Measurements from ENCODE around the gene APBA1. TPM values are rescaled to one million over a fixed set of nuclear protein-coding genes. Genes with fewer than 3 reads are reported as not detected.

Gene APBA1
- total RNA-seq, 4 donors from 2014 or later: 3.6 to 11.7 (median 8.0) TPM

- Histone ChIP-seq H3K4me1 (no peaks in the 10 kb centered on the region), H3K9me3 (no peaks in the 10 kb centered on the region), H3K36me3 (no peaks in the 10 kb centered on the region), H3K27me3 (no peaks in the 10 kb centered on the region), H3K4me3 (no peak overlapping the region), H3K27ac (no peak overlapping the region)
- intact Hi-C loops (cut with DNase I; ENCODE audit: low total_unique reads): no loop called here
- no peak for TF ChIP-seq CTCF (IDR thresholded peaks at IDR 0.05)
- no peak for TF ChIP-seq POLR2A (IDR thresholded peaks at IDR 0.05)
- no peak for DNase-seq
Observed at GRCh38 chr9:69573651-69574050, 98.5 kb downstream of the APBA1 start.

GRCh38 chr9:69572611-69573010, 99.6 kb downstream of the APBA1 start:
- H3K36me3 ChIP-seq: no peaks in the 10 kb centered on the region
- DNase-seq: no peak
- intact Hi-C loops (cut with DNase I; ENCODE audit: low total_unique reads): no loop called here
- no peaks in the 10 kb centered on the region for H3K4me1 ChIP-seq
- H3K27ac ChIP-seq: no peak overlapping the region
- no peak overlapping the region for H3K4me3 ChIP-seq
- H3K9me3 ChIP-seq: no peaks in the 10 kb centered on the region
- no peaks in the 10 kb centered on the region for H3K27me3 ChIP-seq
- TF ChIP-seq POLR2A (IDR thresholded peaks at IDR 0.05) (no peak), CTCF (IDR thresholded peaks at IDR 0.05) (no peak)

- TF ChIP-seq POLR2A (IDR thresholded peaks at IDR 0.05) (no peak), CTCF (IDR thresholded peaks at IDR 0.05) (no peak)
- Histone ChIP-seq H3K9me3 (no peaks in the 10 kb centered on the region), H3K36me3 (no peaks in the 10 kb centered on the region), H3K27me3 (no peaks in the 10 kb centered on the region), H3K4me3 (no peak overlapping the region), H3K4me1 (no peaks in the 10 kb centered on the region), H3K27ac (no peak overlapping the region)
- DNase-seq: no peak
- intact Hi-C loops (cut with DNase I; ENCODE audit: low total_unique reads): no loop called here
Observed at GRCh38 chr9:69571032-69571431, 101.1 kb downstream of the APBA1 start.

- DNase-seq: no peak
- Histone ChIP-seq H3K27ac (no peak overlapping the region), H3K27me3 (no peaks in the 10 kb centered on the region), H3K4me3 (no peak overlapping the region), H3K9me3 (no peaks in the 10 kb centered on the region), H3K4me1 (no peaks in the 10 kb centered on the region), H3K36me3 (no peaks in the 10 kb centered on the region)
- intact Hi-C loops (cut with DNase I; ENCODE audit: low total_unique reads): no loop called here
- no peak for TF ChIP-seq POLR2A (IDR thresholded peaks at IDR 0.05)
- no peak for TF ChIP-seq CTCF (IDR thresholded peaks at IDR 0.05)
Observed at GRCh38 chr9:69569738-69570451, 102.3 kb downstream of the APBA1 start.

GRCh38 chr9:69564557-69564956, 107.6 kb downstream of the APBA1 start:
- Histone ChIP-seq H3K4me3 (no peak overlapping the region), H3K27me3 (no peaks in the 10 kb centered on the region), H3K27ac (no peak overlapping the region), H3K4me1 (no peaks in the 10 kb centered on the region), H3K9me3 (no peaks in the 10 kb centered on the region), H3K36me3 (no peaks in the 10 kb centered on the region)
- intact Hi-C loops (cut with DNase I; ENCODE audit: low total_unique reads): no loop called here
- TF ChIP-seq POLR2A (IDR thresholded peaks at IDR 0.05): no peak
- TF ChIP-seq CTCF (IDR thresholded peaks at IDR 0.05): no peak
- DNase-seq: no peak
